Breast epithelium (tissue), 4 donors: ENCODE results near the gene ERRFI1. TPM values are rescaled to one million over a fixed set of nuclear protein-coding genes. Genes with fewer than 3 reads are reported as not detected.

Experiments used
- DNase-seq, 2 donors: peaks; one replicate each; pipeline ENCODE4 v3.0.0-alpha.2; 2019; ENCODE audit warnings: low spot score in 2 of 2
- H3K27ac ChIP-seq, 2 donors: fragments of 200-600 bp; sonication (generic) in 1 of 2; one replicate each; pipeline ENCODE4 v1.5.1; 2016 to 2019; ENCODE audit warnings: mild to moderate bottlenecking in 1 of 2
- H3K27me3 ChIP-seq, 2 donors: fragments of 200-600 bp; sonication (generic) in 1 of 2; one replicate each; pipeline versions ENCODE4 v1.5.1 to v1.6.0; 2017 to 2019; ENCODE audit warnings: control low read depth in 1 of 2, mild to moderate bottlenecking in 1 of 2
- H3K36me3 ChIP-seq: fragments of 200-600 bp; one replicate; pipeline ENCODE4 v1.5.1; 2019
- H3K4me1 ChIP-seq, 2 donors: fragments of 200-600 bp; sonication (generic); one replicate each; pipeline ENCODE4 v1.5.1; 2016 to 2019; ENCODE audit warnings: control low read depth in 1 of 2
- H3K4me3 ChIP-seq, 3 donors: fragments of 200-600 bp; sonication (generic); 1 replicate in 2 of 3; 2 replicates in 1 of 3; pipeline ENCODE4 v1.5.1; 2016 to 2019; ENCODE audit warnings: mild to moderate bottlenecking in 3 of 3, moderate library complexity in 2 of 3
- H3K9me3 ChIP-seq, 2 donors: fragments of 200-600 bp; sonication (generic) in 1 of 2; one replicate each; pipeline ENCODE4 v1.5.1; 2016 to 2019; ENCODE audit warnings: control low read depth in 1 of 2
- CTCF ChIP-seq, 3 donors: fragments of 450-650 bp; IDR thresholded peaks; one replicate each; pipeline ENCODE4 v1.5.1; 2016 to 2017; ENCODE audit warnings: antibody characterized with exemption in 3 of 3, mild to moderate bottlenecking in 3 of 3, moderate library complexity in 3 of 3
- POLR2A ChIP-seq: fragments of 450-650 bp; IDR thresholded peaks from one replicate; pipeline ENCODE4 v1.6.1; 2016; ENCODE audit warnings: antibody characterized with exemption, mild to moderate bottlenecking, moderate library complexity
- POLR2AphosphoS5 ChIP-seq, 3 donors: sonication (generic); formaldehyde crosslinking; IDR thresholded peaks; one replicate each; pipeline ENCODE4 v1.6.1; 2017; ENCODE audit warnings: antibody characterized with exemption in 3 of 3
- intact Hi-C: fragments of 100-400 bp; cut with DNase I; formaldehyde crosslinking; loops from one replicate; pipeline ENCODE4 v1.15.1; 2023; ENCODE audit warnings: low total_unique reads
- total RNA-seq, 3 donors: library from RNA; depleted of rRNA; stranded (reverse); fragments of >200 nt; gene quantifications; one replicate each; pipeline ENCODE4 v1.1.0, GENCODE V29; 2016

Gene ERRFI1
- total RNA-seq, 3 donors from 2014 or later: 207 to 550 (median 379) TPM

GRCh38 chr1:8065369-8065768, 39.3 kb upstream of the ERRFI1 start:
- no peak overlapping the region for H3K27ac ChIP-seq
- H3K4me3 ChIP-seq: no peak overlapping the region
- no peaks in the 10 kb centered on the region for H3K36me3 ChIP-seq
- no peak for DNase-seq
- intact Hi-C loops: no loop called here
- H3K9me3 ChIP-seq: no peaks in the 10 kb centered on the region
- H3K27me3 ChIP-seq: no peaks in the 10 kb centered on the region
- H3K4me1 ChIP-seq: peaks cover 0 to 5% of the 10 kb centered on the region in 2 donors
- no peak for TF ChIP-seq POLR2A
- TF ChIP-seq POLR2AphosphoS5 (IDR thresholded peaks at IDR 0.05): no peak
- no peak for TF ChIP-seq CTCF (IDR thresholded peaks at IDR 0.05)

GRCh38 chr1:8063298-8064036, 37.4 kb upstream of the ERRFI1 start:
- DNase-seq: no peak
- H3K27me3 ChIP-seq: no peaks in the 10 kb centered on the region
- no peaks in the 10 kb centered on the region for H3K36me3 ChIP-seq
- H3K9me3 ChIP-seq: no peaks in the 10 kb centered on the region
- no peak for TF ChIP-seq POLR2AphosphoS5 (IDR thresholded peaks at IDR 0.05)
- TF ChIP-seq POLR2A: no peak
- TF ChIP-seq CTCF (IDR thresholded peaks at IDR 0.05): no peak
- intact Hi-C loops: no loop called here
- H3K4me3 ChIP-seq: no peak overlapping the region
- no peak overlapping the region for H3K27ac ChIP-seq
- H3K4me1 ChIP-seq: no peaks in the 10 kb centered on the region

GRCh38 chr1:8062861-8063260, 36.8 kb upstream of the ERRFI1 start:
- DNase-seq: no peak
- H3K4me1 ChIP-seq: no peaks in the 10 kb centered on the region
- no peaks in the 10 kb centered on the region for H3K9me3 ChIP-seq
- intact Hi-C loops: no loop called here
- no peaks in the 10 kb centered on the region for H3K27me3 ChIP-seq
- TF ChIP-seq POLR2A (no peak), POLR2AphosphoS5 (IDR thresholded peaks at IDR 0.05) (no peak), CTCF (IDR thresholded peaks at IDR 0.05) (no peak)
- H3K27ac ChIP-seq: no peak overlapping the region
- H3K36me3 ChIP-seq: no peaks in the 10 kb centered on the region
- no peak overlapping the region for H3K4me3 ChIP-seq

GRCh38 chr1:8061673-8062386, 35.7 kb upstream of the ERRFI1 start:
- Histone ChIP-seq H3K27me3 (no peaks in the 10 kb centered on the region), H3K36me3 (no peaks in the 10 kb centered on the region), H3K4me3 (no peak overlapping the region), H3K27ac (peak overlapping the region; percentile 27 to 54), H3K4me1 (no peaks in the 10 kb centered on the region), H3K9me3 (no peaks in the 10 kb centered on the region)
- intact Hi-C loops: no loop called here
- no peak for DNase-seq
- peak in 1 of 3 donors; percentile 8 for TF ChIP-seq CTCF (IDR thresholded peaks at IDR 0.05)
- no peak for TF ChIP-seq POLR2AphosphoS5 (IDR thresholded peaks at IDR 0.05)

- Histone ChIP-seq H3K4me1 (no peaks in the 10 kb centered on the region), H3K36me3 (no peaks in the 10 kb centered on the region), H3K9me3 (no peaks in the 10 kb centered on the region), H3K4me3 (no peak overlapping the region), H3K27ac (peak overlapping the region; percentile 54 to 67), H3K27me3 (no peaks in the 10 kb centered on the region)
- TF ChIP-seq POLR2AphosphoS5 (IDR thresholded peaks at IDR 0.05): peak in 1 of 3 donors; percentile 27
- TF ChIP-seq POLR2A: no peak
- TF ChIP-seq CTCF (IDR thresholded peaks at IDR 0.05): no peak
- intact Hi-C loops: no loop called here
- no peak for DNase-seq
These were observed 35.1 kb upstream of the ERRFI1 start for GRCh38 chr1:8061210-8061609.
